Panc1 (cell line): ENCODE data around the gene BTBD9.

Experiments
- CTCF ChIP-seq: fragments of 450-650 bp; IDR thresholded peaks from 2 replicates; pipeline ENCODE4 v1.5.1; 2017; ENCODE audit warnings: mild to moderate bottlenecking
- POLR2AphosphoS5 ChIP-seq: IDR thresholded peaks from 2 replicates; pipeline ENCODE4 v1.6.1; 2012; ENCODE audit warnings: mild to moderate bottlenecking, low read depth, low read length, moderate library complexity

GRCh38 chr6:38157905-38158304 lies 481.8 kb downstream of the BTBD9 start:
- no peak for TF ChIP-seq CTCF
- no peak for TF ChIP-seq POLR2AphosphoS5
